G401 (cell line): Measurements from ENCODE around the gene STK11IP. TPM values are rescaled to one million over a fixed set of nuclear protein-coding genes. Genes with fewer than 3 reads are reported as not detected.

Experiments
- DNase-seq: peaks from one replicate; pipeline ENCODE4 v3.0.0-alpha.2; 2015; ENCODE audit warnings: low spot score
- in situ Hi-C: cut with HindIII; loops from 2 replicates; pipeline ENCODE4 v1.10.0; 2016; ENCODE audit warnings: low sequenced_read_pairs, mixed read lengths
- total RNA-seq: library from RNA; depleted of rRNA; stranded (reverse); fragments of >200 nt; shearing (Covaris generic); gene quantifications from 2 replicates; pipeline ENCODE4 v1.2.3, GENCODE V29; 2014

Gene STK11IP
- total RNA-seq, 1 experiment from 2014 or later = 22.8 TPM

GRCh38 chr2:219630770-219631405, 33.2 kb downstream of the STK11IP start:
- in situ Hi-C loops = no loop called here
- no peak for DNase-seq

GRCh38 chr2:219631406-219631891, 33.8 kb downstream of the STK11IP start:
- in situ Hi-C loops = no loop called here
- DNase-seq = no peak

GRCh38 chr2:219631904-219632759, 34.5 kb downstream of the STK11IP start:
- no peak for DNase-seq
- in situ Hi-C loops = no loop called here

GRCh38 chr2:219632760-219633105, 35.1 kb downstream of the STK11IP start:
- DNase-seq = no peak
- in situ Hi-C loops = no loop called here

GRCh38 chr2:219633276-219634065, 35.8 kb downstream of the STK11IP start:
- in situ Hi-C loops = no loop called here

GRCh38 chr2:219634171-219634940, 36.7 kb downstream of the STK11IP start:
- no peak for DNase-seq
- in situ Hi-C loops = no loop called here

More at GRCh38 chr2:219633276-219634065, 35.8 kb downstream of the STK11IP start:
- no peak for DNase-seq

GRCh38 chr2:219634951-219635751, 37.5 kb downstream of the STK11IP start:
- in situ Hi-C loops = no loop called here
- no peak for DNase-seq

GRCh38 chr2:219636144-219636915, 38.7 kb downstream of the STK11IP start:
- DNase-seq = no peak

GRCh38 chr2:219636941-219637841, 39.5 kb downstream of the STK11IP start:
- in situ Hi-C loops = no loop called here

More at GRCh38 chr2:219636144-219636915, 38.7 kb downstream of the STK11IP start:
- in situ Hi-C loops = no loop called here

GRCh38 chr2:219637842-219638185, 40.2 kb downstream of the STK11IP start:
- in situ Hi-C loops = no loop called here
- no peak for DNase-seq

More at GRCh38 chr2:219636941-219637841, 39.5 kb downstream of the STK11IP start:
- no peak for DNase-seq

- DNase-seq = no peak
- in situ Hi-C loops = no loop called here
Measured at GRCh38 chr2:219638217-219638947, 40.7 kb downstream of the STK11IP start.

GRCh38 chr2:219638948-219639755, 41.5 kb downstream of the STK11IP start:
- no peak for DNase-seq
- in situ Hi-C loops = no loop called here

- DNase-seq = no peak
- in situ Hi-C loops = no loop called here
Measured at GRCh38 chr2:219641390-219642068, 43.9 kb downstream of the STK11IP start.

- in situ Hi-C loops = no loop called here
- no peak for DNase-seq
Measured at GRCh38 chr2:219642069-219642454, 44.4 kb downstream of the STK11IP start.
